ENCODE results near the gene XPR1. TPM values are rescaled to one million over a fixed set of nuclear protein-coding genes. Genes with fewer than 3 reads are reported as not detected.

Gene XPR1
- total RNA-seq, 4 donors from 2014 or later: 10.0 to 29.7 (median 26.2) TPM

- H3K27ac ChIP-seq: no peak overlapping the region
- intact Hi-C loops (cut with DNase I; ENCODE audit: low total_unique reads): no loop called here
- DNase-seq: no peak
- no peaks in the 10 kb centered on the region for H3K4me1 ChIP-seq
- no peak overlapping the region for H3K4me3 ChIP-seq
- TF ChIP-seq POLR2A (IDR thresholded peaks at IDR 0.05) (no peak), CTCF (IDR thresholded peaks at IDR 0.05) (no peak)
- no peaks in the 10 kb centered on the region for H3K9me3 ChIP-seq
- no peaks in the 10 kb centered on the region for H3K36me3 ChIP-seq
- H3K27me3 ChIP-seq: no peaks in the 10 kb centered on the region
These were observed 254.5 kb downstream of the XPR1 start for GRCh38 chr1:180886338-180886737.

GRCh38 chr1:180887841-180888240 lies 256.0 kb downstream of the XPR1 start:
- H3K4me1 ChIP-seq: no peaks in the 10 kb centered on the region
- H3K27me3 ChIP-seq: no peaks in the 10 kb centered on the region
- intact Hi-C loops (cut with DNase I; ENCODE audit: low total_unique reads): no loop called here
- TF ChIP-seq POLR2A (IDR thresholded peaks at IDR 0.05) (no peak), CTCF (IDR thresholded peaks at IDR 0.05) (no peak)
- no peaks in the 10 kb centered on the region for H3K9me3 ChIP-seq
- no peaks in the 10 kb centered on the region for H3K36me3 ChIP-seq
- no peak overlapping the region for H3K4me3 ChIP-seq
- no peak for DNase-seq
- H3K27ac ChIP-seq: no peak overlapping the region

- TF ChIP-seq POLR2A (IDR thresholded peaks at IDR 0.05): no peak
- no peak for TF ChIP-seq CTCF (IDR thresholded peaks at IDR 0.05)
- no peaks in the 10 kb centered on the region for H3K4me1 ChIP-seq
- DNase-seq: no peak
- H3K4me3 ChIP-seq: no peak overlapping the region
- no peaks in the 10 kb centered on the region for H3K27me3 ChIP-seq
- intact Hi-C loops (cut with DNase I; ENCODE audit: low total_unique reads): no loop called here
- H3K9me3 ChIP-seq: no peaks in the 10 kb centered on the region
- H3K27ac ChIP-seq: no peak overlapping the region
- H3K36me3 ChIP-seq: no peaks in the 10 kb centered on the region
These were observed 257.0 kb downstream of the XPR1 start for GRCh38 chr1:180888870-180889269.

GRCh38 chr1:180889325-180889724 lies 257.5 kb downstream of the XPR1 start:
- no peak for DNase-seq
- no peak overlapping the region for H3K27ac ChIP-seq
- no peaks in the 10 kb centered on the region for H3K9me3 ChIP-seq
- no peak for TF ChIP-seq POLR2A (IDR thresholded peaks at IDR 0.05)
- no peak for TF ChIP-seq CTCF (IDR thresholded peaks at IDR 0.05)
- no peak overlapping the region for H3K4me3 ChIP-seq
- H3K4me1 ChIP-seq: no peaks in the 10 kb centered on the region
- H3K27me3 ChIP-seq: no peaks in the 10 kb centered on the region
- intact Hi-C loops (cut with DNase I; ENCODE audit: low total_unique reads): no loop called here
- H3K36me3 ChIP-seq: no peaks in the 10 kb centered on the region

- Histone ChIP-seq H3K27me3 (no peaks in the 10 kb centered on the region), H3K4me3 (no peak overlapping the region), H3K36me3 (no peaks in the 10 kb centered on the region), H3K4me1 (no peaks in the 10 kb centered on the region), H3K27ac (no peak overlapping the region), H3K9me3 (no peaks in the 10 kb centered on the region)
- TF ChIP-seq CTCF (IDR thresholded peaks at IDR 0.05): no peak
- TF ChIP-seq POLR2A (IDR thresholded peaks at IDR 0.05): no peak
- DNase-seq: no peak
- intact Hi-C loops (cut with DNase I; ENCODE audit: low total_unique reads): no loop called here
These were observed 260.4 kb downstream of the XPR1 start for GRCh38 chr1:180892272-180892671.

Data from uterus (tissue), 4 donors.